A673 (cell line): ENCODE results near the gene PIERCE2. TPM values are rescaled to one million over a fixed set of nuclear protein-coding genes. Genes with fewer than 3 reads are reported as not detected.

Source experiments
- BruUV-seq: library from RNA; stranded (reverse); fragments of 400-500 nt; replicated peaks from 2 replicates; lab custom pipeline; 2021; lab: Mats Ljungman, UMichigan
- CTCF ChIA-PET: fragments of 300-600 bp; sonication (Branson Sonifier 250); formaldehyde crosslinking; loops from one replicate; lab custom pipeline; 2022; ENCODE audit warnings: antibody characterized with exemption; lab: Charles Lee
- POLR2A ChIA-PET: fragments of 300-600 bp; sonication (Branson Sonifier 250); formaldehyde crosslinking; loops from one replicate; lab custom pipeline; 2022; ENCODE audit warnings: antibody characterized with exemption; ENCODE audit not compliant: low non-redundant PET; lab: Charles Lee
- DNase-seq: peaks from one replicate; pipeline ENCODE4 v3.0.0-alpha.2; 2015; ENCODE audit warnings: low spot score
- H3K27ac ChIP-seq: fragments of 200-600 bp; sonication (generic); 2 replicates; pipeline ENCODE4 v1.5.1; 2016; ENCODE audit warnings: mixed run types, low read depth, mild to moderate bottlenecking, mixed read lengths, antibody characterized with exemption, low read length; ENCODE audit not compliant: poor library complexity, severe bottlenecking
- H3K27me3 ChIP-seq: fragments of 200-600 bp; sonication (generic); replicated peaks from 2 replicates; pipeline ENCODE4 v1.6.1; 2017; ENCODE audit warnings: mixed run types, low read depth, mild to moderate bottlenecking, mixed read lengths, antibody characterized with exemption, low read length; ENCODE audit not compliant: insufficient read depth, poor library complexity
- H3K36me3 ChIP-seq: fragments of 200-600 bp; sonication (generic); 2 replicates; pipeline ENCODE4 v1.6.1; 2016; ENCODE audit warnings: mixed run types, mild to moderate bottlenecking, mixed read lengths, antibody characterized with exemption, low read length; ENCODE audit not compliant: insufficient read depth, poor library complexity, severe bottlenecking
- H3K4me1 ChIP-seq: fragments of 200-600 bp; sonication (generic); 2 replicates; pipeline ENCODE4 v1.6.1; 2017; ENCODE audit warnings: mixed run types, mild to moderate bottlenecking, mixed read lengths, antibody characterized with exemption, low read length; ENCODE audit not compliant: insufficient read depth, poor library complexity, severe bottlenecking
- H3K4me3 ChIP-seq: fragments of 200-600 bp; sonication (generic); 2 replicates; pipeline ENCODE4 v1.5.1; 2016; ENCODE audit warnings: low read depth, mixed run types, mild to moderate bottlenecking, mixed read lengths, low read length; ENCODE audit not compliant: poor library complexity, severe bottlenecking
- H3K9me3 ChIP-seq: fragments of 200-600 bp; sonication (generic); 2 replicates; pipeline ENCODE4 v1.6.1; 2016; ENCODE audit warnings: mixed run types, low read depth, mild to moderate bottlenecking, mixed read lengths, antibody characterized with exemption, low read length; ENCODE audit not compliant: poor library complexity, severe bottlenecking
- CTCF ChIP-seq: fragments of 300-800, 200-600 bp; sonication (generic); conservative IDR thresholded peaks from 2 replicates; pipeline ENCODE4 v1.5.1; 2017; ENCODE audit warnings: low read depth, mild to moderate bottlenecking, antibody characterized with exemption, low read length, moderate library complexity, mixed read lengths
- EZH2 ChIP-seq: fragments of 200-600 bp; sonication (generic); IDR thresholded peaks from 2 replicates; pipeline ENCODE4 v1.6.1; 2017; ENCODE audit warnings: borderline replicate concordance, low read depth, mild to moderate bottlenecking, mixed read lengths, antibody characterized with exemption, low read length; ENCODE audit not compliant: poor library complexity, severe bottlenecking
- intact Hi-C: fragments of 100-400 bp; cut with micrococcal nuclease; formaldehyde crosslinking; loops from one replicate; pipeline ENCODE4 v1.10.0; 2022; ENCODE audit not compliant: unreplicated experiment
- total RNA-seq: library from RNA; stranded (reverse); gene quantifications from 2 replicates; pipeline ENCODE4 v1.2.3, GENCODE V29; 2021

The PIERCE2 gene
- total RNA-seq, 1 experiment from 2014 or later, result 0.86 TPM

- ChIA-PET POLR2A (no interaction called here), CTCF (no interaction called here)
- Histone ChIP-seq H3K27me3 (no peaks in the 10 kb centered on the region), H3K4me3 (no peak overlapping the region), H3K9me3 (no peaks in the 10 kb centered on the region), H3K27ac (no peak overlapping the region), H3K4me1 (no peaks in the 10 kb centered on the region), H3K36me3 (no peaks in the 10 kb centered on the region)
- no peak for DNase-seq
- no peak for TF ChIP-seq EZH2
- TF ChIP-seq CTCF, result no peak
- intact Hi-C loops, result no loop called here
- BruUV-seq, result no TSS peak
Observed at GRCh38 chr15:55362641-55363040, 45.7 kb upstream of the PIERCE2 start.

GRCh38 chr15:55366981-55367380, 41.3 kb upstream of the PIERCE2 start:
- no peak for TF ChIP-seq CTCF
- no peak for TF ChIP-seq EZH2
- no peaks in the 10 kb centered on the region for H3K27me3 ChIP-seq
- no peak overlapping the region for H3K27ac ChIP-seq
- no peak overlapping the region for H3K4me3 ChIP-seq
- CTCF ChIA-PET, result no interaction called here
- DNase-seq, result no peak
- POLR2A ChIA-PET, result no interaction called here
- intact Hi-C loops, result no loop called here
- H3K9me3 ChIP-seq, result no peaks in the 10 kb centered on the region
- H3K36me3 ChIP-seq, result no peaks in the 10 kb centered on the region
- H3K4me1 ChIP-seq, result no peaks in the 10 kb centered on the region
- BruUV-seq, result no TSS peak

GRCh38 chr15:55372701-55373440, 35.4 kb upstream of the PIERCE2 start:
- H3K27ac ChIP-seq, result no peak overlapping the region
- H3K36me3 ChIP-seq, result no peaks in the 10 kb centered on the region
- H3K4me1 ChIP-seq, result no peaks in the 10 kb centered on the region
- no peaks in the 10 kb centered on the region for H3K27me3 ChIP-seq
- intact Hi-C loops, result no loop called here
- DNase-seq, result no peak
- H3K4me3 ChIP-seq, result no peak overlapping the region
- CTCF ChIA-PET, result no interaction called here
- BruUV-seq, result no TSS peak
- TF ChIP-seq EZH2 (no peak), CTCF (no peak)
- no peaks in the 10 kb centered on the region for H3K9me3 ChIP-seq
- POLR2A ChIA-PET, result no interaction called here
